Loucy (cell line): ENCODE results near the gene CBFB.
A peak's percentile ranks its signal among the peaks of the same experiment; 100 is the strongest.

ENCODE experiments used
- H2AFZ ChIP-seq: fragments of 200-600 bp; sonication (generic); 2 replicates; pipeline ENCODE4 v1.6.0; 2016; ENCODE audit warnings: antibody characterized with exemption, mild to moderate bottlenecking, low read length, moderate library complexity
- H3F3A ChIP-seq: fragments of 200-600 bp; 2 replicates; pipeline ENCODE4 v1.6.0; 2016; ENCODE audit warnings: antibody characterized with exemption, low read depth, mild to moderate bottlenecking
- H3K27me3 ChIP-seq: fragments of 200-600 bp; sonication (generic); 2 replicates; pipeline ENCODE4 v1.6.1; 2014; ENCODE audit warnings: low read length, mild to moderate bottlenecking; ENCODE audit not compliant: insufficient read depth, poor library complexity, severe bottlenecking
- H3K36me3 ChIP-seq: fragments of 200-600 bp; sonication (generic); 2 replicates; pipeline ENCODE4 v1.6.1; 2016; ENCODE audit warnings: low read length; ENCODE audit not compliant: insufficient read depth
- H3K4me1 ChIP-seq: fragments of 200-600 bp; sonication (generic); 2 replicates; pipeline ENCODE4 v1.5.1; 2014; ENCODE audit warnings: low read length, mild to moderate bottlenecking; ENCODE audit not compliant: insufficient read depth, poor library complexity, severe bottlenecking
- H3K4me2 ChIP-seq: fragments of 200-600 bp; sonication (generic); 2 replicates; pipeline ENCODE4 v1.6.0; 2014; ENCODE audit warnings: antibody characterized with exemption, low read length, low read depth, mild to moderate bottlenecking; ENCODE audit not compliant: poor library complexity, severe bottlenecking
- H3K4me3 ChIP-seq: fragments of 200-600 bp; sonication (generic); 2 replicates; pipeline ENCODE4 v1.5.1; 2014; ENCODE audit warnings: low read length, mild to moderate bottlenecking, mixed read lengths; ENCODE audit not compliant: poor library complexity, severe bottlenecking
- H3K79me2 ChIP-seq: fragments of 200-600 bp; sonication (generic); 2 replicates; pipeline ENCODE4 v1.6.1; 2014; ENCODE audit warnings: low read length; ENCODE audit not compliant: insufficient read depth
- H3K9ac ChIP-seq: fragments of 200-600 bp; sonication (generic); 2 replicates; pipeline ENCODE4 v1.6.0; 2014; ENCODE audit warnings: mild to moderate bottlenecking, low read depth, low read length, moderate library complexity; ENCODE audit not compliant: poor library complexity, severe bottlenecking
- H3K9me2 ChIP-seq: fragments of 200-600 bp; sonication (generic); replicated peaks from 2 replicates; pipeline ENCODE4 v1.6.1; 2016; ENCODE audit warnings: low read depth, low read length, mixed read lengths
- H3K9me3 ChIP-seq: fragments of 200-600 bp; sonication (generic); 2 replicates; pipeline ENCODE4 v1.6.1; 2014; ENCODE audit warnings: mild to moderate bottlenecking, antibody characterized with exemption, low read length, low read depth; ENCODE audit not compliant: insufficient read depth
- H4K20me1 ChIP-seq: fragments of 200-600 bp; sonication (generic); 2 replicates; pipeline ENCODE4 v1.6.0; 2014; ENCODE audit warnings: antibody characterized with exemption, low read length, mild to moderate bottlenecking; ENCODE audit not compliant: insufficient read depth, poor library complexity, severe bottlenecking
- CTCF ChIP-seq: fragments of 200-600 bp; sonication (generic); conservative IDR thresholded peaks from 2 replicates; pipeline ENCODE4 v1.5.1; 2014; ENCODE audit warnings: mild to moderate bottlenecking, antibody characterized with exemption, low read length
- EZH2phosphoT487 ChIP-seq: fragments of 200-600 bp; IDR thresholded peaks from 2 replicates; pipeline ENCODE4 v1.6.1; 2018; ENCODE audit warnings: antibody characterized with exemption, mild to moderate bottlenecking, moderate library complexity, borderline replicate concordance

The CBFB gene

GRCh38 chr16:67014634-67015312 lies 14.2 kb upstream of the CBFB start:
- no peaks in the 10 kb centered on the region for H3F3A ChIP-seq
- no peaks in the 10 kb centered on the region for H3K27me3 ChIP-seq
- no peaks in the 10 kb centered on the region for H3K79me2 ChIP-seq
- no peaks in the 10 kb centered on the region for H3K9me2 ChIP-seq
- H2AFZ ChIP-seq = peak overlapping the region; percentile 87
- H3K36me3 ChIP-seq = no peaks in the 10 kb centered on the region
- H4K20me1 ChIP-seq = no peaks in the 10 kb centered on the region
- H3K4me3 ChIP-seq = peak overlapping the region; percentile 73
- H3K4me2 ChIP-seq = peak overlapping the region; percentile 79
- no peaks in the 10 kb centered on the region for H3K9me3 ChIP-seq
- H3K4me1 ChIP-seq = peaks cover 21% of the 10 kb centered on the region
- TF ChIP-seq EZH2phosphoT487 (no peak), CTCF (no peak)
- H3K9ac ChIP-seq = peak overlapping the region; percentile 71

GRCh38 chr16:67015313-67015731 lies 13.6 kb upstream of the CBFB start:
- no peaks in the 10 kb centered on the region for H3K9me3 ChIP-seq
- no peak overlapping the region for H3K9ac ChIP-seq
- TF ChIP-seq EZH2phosphoT487 = no peak
- peak; percentile 50 for TF ChIP-seq CTCF

GRCh38 chr16:67016143-67016542 lies 12.8 kb upstream of the CBFB start:
- TF ChIP-seq EZH2phosphoT487 = no peak
- no peak for TF ChIP-seq CTCF
- Histone ChIP-seq H4K20me1 (no peaks in the 10 kb centered on the region), H3K27me3 (no peaks in the 10 kb centered on the region), H2AFZ (no peak overlapping the region), H3K9me3 (no peaks in the 10 kb centered on the region), H3K36me3 (no peaks in the 10 kb centered on the region), H3K4me3 (no peak overlapping the region), H3K4me2 (no peak overlapping the region), H3F3A (no peaks in the 10 kb centered on the region), H3K4me1 (peaks cover 21% of the 10 kb centered on the region), H3K9me2 (no peaks in the 10 kb centered on the region), H3K9ac (no peak overlapping the region), H3K79me2 (no peaks in the 10 kb centered on the region)

More at GRCh38 chr16:67015313-67015731, 13.6 kb upstream of the CBFB start:
- H3K36me3 ChIP-seq = no peaks in the 10 kb centered on the region
- H3K27me3 ChIP-seq = no peaks in the 10 kb centered on the region
- no peak overlapping the region for H3K4me3 ChIP-seq
- no peaks in the 10 kb centered on the region for H4K20me1 ChIP-seq
- H3K79me2 ChIP-seq = no peaks in the 10 kb centered on the region
- no peaks in the 10 kb centered on the region for H3K9me2 ChIP-seq
- H3K4me1 ChIP-seq = peaks cover 21% of the 10 kb centered on the region
- no peaks in the 10 kb centered on the region for H3F3A ChIP-seq
- H3K4me2 ChIP-seq = peak overlapping the region; percentile 79
- H2AFZ ChIP-seq = no peak overlapping the region
